ENCODE results near the gene PRKCA.
"Not testable (repeated sequence)": the region's sequence is repeated elsewhere in the genome, so short reads cannot be mapped to it uniquely, and the experiment has no call there.

Gene PRKCA
- total RNA-seq: 91.8 to 110 reads per million in 2 experiments

DNA sequence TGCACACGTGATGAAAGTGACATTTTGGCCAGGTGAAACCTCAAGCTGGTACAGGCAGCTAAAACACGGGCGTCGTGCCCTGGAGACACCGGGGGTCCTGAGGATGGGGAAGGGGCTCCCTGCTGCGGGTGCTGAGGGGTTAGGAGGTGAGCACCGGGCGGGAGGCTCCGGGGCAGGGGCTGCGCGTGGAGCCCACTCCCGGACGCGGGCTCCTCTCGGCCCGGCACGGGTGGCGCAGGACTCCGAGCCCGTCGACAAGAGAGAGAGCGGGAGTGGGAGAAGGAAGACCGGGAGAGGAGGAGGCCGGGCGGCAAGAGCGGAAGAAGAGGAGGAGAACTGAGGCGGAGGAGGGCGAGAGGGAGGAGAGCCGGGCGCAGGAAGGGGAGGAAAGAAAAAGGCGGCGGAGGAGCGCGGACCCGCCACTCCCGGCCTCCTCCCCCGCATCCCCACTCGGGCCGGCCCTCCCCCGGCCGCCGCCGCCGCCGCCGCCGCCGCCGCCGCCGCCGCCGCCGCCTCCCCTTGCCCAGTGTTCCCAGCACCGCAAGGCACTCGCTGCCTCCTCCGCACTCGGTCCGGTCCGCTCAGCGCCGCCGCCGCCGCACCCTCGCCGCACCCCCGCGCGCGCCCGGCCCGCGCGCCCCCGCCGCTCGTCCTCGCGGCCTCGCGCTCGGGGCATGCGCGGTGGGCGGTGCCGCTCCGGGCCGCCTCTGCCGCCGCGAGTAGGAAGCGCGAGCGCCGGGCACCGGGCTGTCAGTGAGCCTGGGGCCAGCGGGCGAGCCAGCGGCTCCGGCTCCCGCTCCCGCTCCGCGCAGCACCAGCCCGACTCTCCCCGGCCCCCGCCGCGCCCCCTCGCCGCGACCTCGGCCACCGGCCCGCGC is at the start of gene PRKCA:
TSS of gene PRKCA (plus strand) at position 750 of the 878 bp plus-strand sequence.
- peak; percentile 61 for DNase-seq (ENCODE audit: low read depth)

DNA sequence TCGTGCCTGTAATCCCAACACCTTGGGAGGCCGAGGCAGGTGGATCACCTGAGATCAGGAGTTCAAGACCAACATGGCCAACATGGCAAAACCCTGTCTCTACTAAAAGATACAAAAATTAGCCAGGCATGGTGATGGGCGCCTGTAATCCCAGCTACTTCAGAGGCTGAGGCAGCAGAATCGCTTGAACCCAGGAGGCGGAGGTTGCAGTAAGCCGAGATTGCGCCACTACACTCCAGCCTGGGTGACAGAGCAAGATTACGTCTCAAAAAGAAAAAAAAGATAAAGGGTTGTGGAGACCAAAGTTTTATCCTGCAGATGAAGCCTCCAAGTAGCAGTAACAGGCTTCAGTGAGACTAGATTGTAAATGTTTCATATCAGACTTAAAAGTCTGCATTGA is 49.0 kb upstream of the PRKCA start:
- not testable (repeated sequence) for DNase-seq (ENCODE audit: low read depth)

DNA sequence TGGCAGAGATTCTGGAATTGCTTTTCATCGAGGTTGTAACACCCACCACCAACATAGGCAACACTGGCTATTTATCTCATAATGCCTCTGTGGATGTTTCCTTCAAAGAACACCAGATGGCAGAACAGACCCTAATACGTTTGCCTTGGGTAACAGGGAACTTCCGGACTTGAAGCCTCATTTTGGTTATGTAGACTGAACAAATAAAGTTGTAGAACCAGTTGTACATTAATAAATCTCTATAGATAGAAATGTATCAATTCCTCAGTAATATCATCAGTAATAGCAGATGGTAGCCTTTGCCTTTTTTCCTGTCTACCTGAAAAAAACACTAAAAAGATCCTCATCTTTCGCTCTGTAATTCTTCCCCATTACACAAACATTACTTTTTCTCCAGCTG is 47.3 kb upstream of the PRKCA start:
- DNase-seq (ENCODE audit: low read depth): peak; percentile 10

DNA sequence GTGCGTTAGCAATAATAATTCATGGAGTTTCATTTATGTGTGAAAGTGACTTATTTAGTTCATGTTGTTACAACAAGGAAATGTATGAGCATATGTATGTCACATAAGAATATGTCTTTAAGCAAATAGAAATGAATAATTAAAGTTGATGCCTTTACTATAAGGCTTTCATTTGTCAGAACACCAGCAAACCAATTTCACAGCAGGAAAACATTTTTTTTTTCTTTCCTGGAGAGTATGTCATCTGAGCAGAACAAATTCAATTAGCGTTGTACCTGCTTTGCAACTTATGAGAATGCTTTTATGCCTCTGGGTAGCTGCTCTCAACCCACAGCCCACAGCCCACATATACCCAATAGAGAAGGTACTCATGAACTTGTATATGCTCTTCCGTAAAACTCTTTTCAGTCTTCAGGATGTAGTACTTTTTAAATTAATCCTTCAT is 46.9 kb upstream of the PRKCA start:
- no peak for DNase-seq (ENCODE audit: low read depth)

DNA sequence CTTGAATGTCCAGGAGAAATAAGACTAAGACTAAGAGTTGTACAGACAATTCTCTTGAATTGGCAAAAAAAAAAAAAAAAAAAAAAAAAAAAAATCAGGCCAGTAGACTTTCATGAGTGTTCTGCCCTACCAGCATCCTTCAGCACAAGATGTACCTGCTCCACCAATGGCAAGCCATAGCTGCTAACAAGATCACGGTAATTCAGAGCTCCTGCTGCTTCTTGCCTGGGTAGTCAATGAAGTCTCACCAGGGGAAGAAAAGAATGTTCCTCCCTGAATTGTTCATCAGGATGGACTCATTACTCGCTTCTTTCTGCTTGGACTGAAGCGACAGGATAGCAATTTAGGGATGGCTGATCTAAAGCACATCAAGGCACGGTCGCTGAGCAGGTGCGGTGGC is 42.1 kb upstream of the PRKCA start:
- no peak for DNase-seq (ENCODE audit: low read depth)

DNA sequence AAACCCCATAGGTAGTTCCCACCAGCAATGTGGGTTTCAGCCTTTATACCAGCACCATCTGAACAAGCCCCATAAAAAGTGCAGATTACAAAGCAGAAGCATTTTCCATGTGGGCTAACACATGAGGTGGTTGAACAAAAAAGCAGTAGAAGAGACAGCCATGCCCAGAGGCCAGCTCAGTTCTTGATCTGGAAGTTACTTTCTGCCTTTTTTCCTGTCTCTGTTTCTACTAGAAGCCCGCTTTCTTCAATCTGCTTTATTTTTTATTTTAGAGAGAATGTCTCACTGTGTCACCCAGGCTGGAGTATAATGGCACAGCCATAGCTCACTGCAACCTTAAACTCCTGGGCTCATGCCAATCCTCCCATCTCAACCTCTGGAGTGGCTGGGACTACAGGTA is 41.7 kb upstream of the PRKCA start:
- DNase-seq (ENCODE audit: low read depth): no peak

DNA sequence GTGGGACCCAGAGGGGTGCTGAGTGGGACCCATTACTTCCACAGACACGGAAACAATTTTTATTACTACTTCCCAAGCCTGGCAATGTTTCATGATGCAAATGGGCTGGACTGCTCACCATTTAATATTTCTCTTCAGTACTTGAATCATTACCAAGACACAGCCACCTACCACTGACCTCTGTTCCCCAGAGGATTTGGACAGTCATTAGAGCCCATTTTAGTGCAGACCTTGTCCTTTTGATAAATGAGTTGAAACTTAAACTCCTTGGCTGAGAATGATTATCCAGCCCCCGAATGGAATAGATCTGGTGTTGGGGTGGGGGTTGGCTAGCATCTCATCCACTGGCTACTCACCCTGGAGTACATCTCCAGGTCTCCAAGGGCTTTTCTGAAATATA is 39.6 kb upstream of the PRKCA start:
- no peak for DNase-seq (ENCODE audit: low read depth)

DNA sequence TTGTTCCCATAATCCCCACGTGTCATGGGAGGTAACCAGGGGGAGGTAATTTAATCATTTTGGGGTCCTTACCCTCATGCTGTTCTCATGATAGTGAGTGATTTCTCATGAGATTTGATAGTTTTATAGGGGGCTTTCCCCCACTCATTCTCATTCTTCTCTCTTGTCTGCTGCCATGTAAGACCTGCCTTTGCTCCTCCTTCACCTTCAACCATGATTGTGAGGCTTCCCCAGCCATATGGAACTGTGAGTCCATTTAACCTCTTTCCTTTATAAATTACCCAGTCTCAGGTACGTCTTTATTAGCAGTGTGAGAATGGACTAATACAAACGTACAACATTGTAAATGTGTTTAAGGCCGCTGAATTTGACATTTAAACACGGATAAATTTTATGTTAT is 37.7 kb upstream of the PRKCA start:
- DNase-seq (ENCODE audit: low read depth): no peak

DNA sequence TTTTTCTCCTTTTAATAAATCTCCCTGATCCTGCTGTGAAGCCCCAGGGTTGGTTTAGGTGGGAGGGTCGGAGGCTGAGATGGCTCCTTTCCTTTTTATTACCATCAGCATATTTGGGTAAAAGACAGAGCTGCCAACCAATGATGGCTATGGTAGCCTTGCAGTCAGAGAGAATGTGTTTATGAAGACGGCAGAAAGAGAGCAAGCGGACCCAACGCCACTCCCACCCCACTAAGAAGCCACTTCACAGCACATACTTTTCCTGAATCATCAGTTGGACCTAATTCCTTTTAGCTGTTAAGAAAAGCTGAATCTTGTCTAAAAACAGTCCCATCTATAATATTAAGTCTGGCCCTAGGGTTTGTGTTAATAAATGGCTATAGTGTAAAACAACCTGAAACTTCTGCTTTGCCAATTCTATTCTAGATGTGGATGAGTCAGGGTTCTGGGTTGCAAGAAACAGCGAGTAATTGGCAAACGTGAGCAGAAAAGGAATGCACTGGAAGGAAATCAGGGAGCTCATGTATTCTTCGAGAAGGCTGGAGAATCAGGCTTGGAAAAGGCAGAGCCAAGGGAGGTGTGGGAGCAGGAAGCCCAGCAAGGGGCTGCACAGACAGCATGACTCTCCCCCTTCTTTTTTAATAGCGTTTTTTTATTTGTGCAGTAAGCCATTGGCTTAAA is 34.0 kb upstream of the PRKCA start:
- DNase-seq (ENCODE audit: low read depth): no peak

DNA sequence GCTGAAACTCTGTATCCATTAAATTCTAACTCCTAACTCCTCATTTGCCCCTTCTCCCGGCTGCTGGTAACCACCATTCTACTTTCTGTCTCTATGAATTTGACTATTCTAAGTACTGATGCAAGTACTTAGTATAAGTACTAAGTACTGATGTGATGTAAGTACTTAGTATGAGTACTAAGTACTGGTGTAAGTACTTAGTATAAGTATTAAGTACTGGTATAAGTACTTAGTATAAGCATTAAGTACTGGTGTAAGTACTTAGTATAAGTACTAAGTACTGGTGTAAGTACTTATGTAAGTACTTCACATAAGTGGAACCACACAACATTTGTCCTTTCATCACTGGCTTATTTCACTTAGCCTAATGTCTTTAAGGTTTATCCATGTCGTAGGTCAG is 32.3 kb upstream of the PRKCA start:
- DNase-seq (ENCODE audit: low read depth): no peak

DNA sequence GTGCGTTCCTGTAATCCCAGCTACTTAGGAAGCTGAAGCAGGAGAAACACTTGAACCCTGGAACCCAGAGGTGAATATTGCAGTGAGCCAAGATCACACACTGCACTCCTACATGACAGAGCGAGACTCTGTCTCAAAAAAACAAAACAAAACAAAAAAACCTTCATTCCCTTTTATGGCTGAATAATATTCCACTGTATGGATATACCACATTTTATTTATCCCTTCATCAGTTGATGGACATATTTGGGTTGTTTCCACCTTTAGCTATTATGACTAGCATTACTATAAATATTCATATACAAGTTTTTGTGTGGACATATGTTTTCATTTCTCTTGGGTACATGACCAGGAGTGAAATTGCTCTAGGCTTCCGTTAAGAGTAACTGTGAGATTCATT is 30.9 kb upstream of the PRKCA start:
- no peak for DNase-seq (ENCODE audit: low read depth)

DNA sequence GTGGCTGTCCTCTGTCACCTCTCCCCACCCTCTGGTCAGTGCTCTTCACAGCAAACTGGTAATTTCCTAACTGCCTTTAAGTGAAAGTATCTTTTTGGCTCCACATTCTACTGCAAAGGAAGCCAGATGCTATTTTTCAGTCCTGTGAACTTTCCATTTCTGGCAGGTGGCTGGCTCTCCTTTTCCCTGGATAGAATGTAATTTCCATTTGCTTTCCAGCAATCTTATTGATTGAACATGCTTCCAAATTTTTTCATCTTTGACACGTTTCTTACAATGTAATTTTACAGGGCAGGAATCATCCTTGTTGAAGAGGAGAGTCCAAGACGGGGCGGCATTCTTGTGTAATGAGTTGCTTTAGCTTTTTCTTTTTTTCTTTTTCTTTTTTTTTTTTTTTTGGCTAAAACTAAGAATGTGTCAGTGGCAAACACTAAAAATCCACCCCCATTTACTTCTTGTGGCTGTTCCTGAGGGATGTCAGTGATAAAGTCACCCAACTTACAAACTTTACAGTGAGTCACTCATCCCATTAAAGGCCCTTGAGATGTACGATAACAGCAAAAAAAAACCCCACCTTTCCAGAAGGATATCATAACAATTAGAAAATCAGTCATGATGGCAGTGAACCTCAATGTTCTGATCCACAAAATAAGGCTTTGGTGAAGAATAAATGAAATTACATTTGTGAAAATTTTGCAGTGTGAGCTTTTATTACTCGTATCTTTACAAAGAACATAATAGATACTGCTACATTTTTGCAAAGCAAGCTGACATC is 29.4 kb upstream of the PRKCA start:
- no peak for DNase-seq (ENCODE audit: low read depth)

DNA sequence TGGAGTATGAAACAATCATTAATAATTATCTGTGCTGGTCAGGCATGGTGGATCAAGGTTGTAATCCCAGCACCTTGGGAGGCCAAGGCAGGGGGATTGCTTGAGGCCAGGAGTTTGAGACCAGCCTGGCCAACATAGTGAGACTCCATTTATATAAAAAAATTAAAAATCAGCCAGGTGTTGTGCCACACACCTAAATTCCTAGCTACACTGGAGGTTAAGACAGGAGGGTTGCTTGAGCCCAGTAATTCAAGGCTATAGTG is 28.9 kb upstream of the PRKCA start:
- DNase-seq (ENCODE audit: low read depth): no peak

DNA sequence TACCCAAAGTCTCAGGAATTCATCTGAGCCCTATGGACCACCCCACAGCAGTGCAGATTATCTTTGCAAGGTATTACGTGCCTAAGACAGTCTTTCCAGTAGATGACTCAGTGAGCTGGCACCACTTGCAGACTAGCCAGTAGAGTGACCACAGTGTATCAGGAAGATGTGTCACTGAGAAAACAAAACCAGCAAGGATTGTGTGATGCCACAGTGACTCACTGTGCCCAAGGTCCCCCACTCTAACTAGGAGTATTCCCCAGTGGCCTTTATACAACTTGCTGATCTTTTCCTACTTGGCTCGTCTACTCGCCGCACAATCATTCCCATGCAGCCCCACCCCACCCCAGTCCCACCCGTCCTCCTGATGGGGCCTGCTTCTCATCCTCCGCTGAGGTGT is 26.8 kb upstream of the PRKCA start:
- DNase-seq (ENCODE audit: low read depth): no peak

DNA sequence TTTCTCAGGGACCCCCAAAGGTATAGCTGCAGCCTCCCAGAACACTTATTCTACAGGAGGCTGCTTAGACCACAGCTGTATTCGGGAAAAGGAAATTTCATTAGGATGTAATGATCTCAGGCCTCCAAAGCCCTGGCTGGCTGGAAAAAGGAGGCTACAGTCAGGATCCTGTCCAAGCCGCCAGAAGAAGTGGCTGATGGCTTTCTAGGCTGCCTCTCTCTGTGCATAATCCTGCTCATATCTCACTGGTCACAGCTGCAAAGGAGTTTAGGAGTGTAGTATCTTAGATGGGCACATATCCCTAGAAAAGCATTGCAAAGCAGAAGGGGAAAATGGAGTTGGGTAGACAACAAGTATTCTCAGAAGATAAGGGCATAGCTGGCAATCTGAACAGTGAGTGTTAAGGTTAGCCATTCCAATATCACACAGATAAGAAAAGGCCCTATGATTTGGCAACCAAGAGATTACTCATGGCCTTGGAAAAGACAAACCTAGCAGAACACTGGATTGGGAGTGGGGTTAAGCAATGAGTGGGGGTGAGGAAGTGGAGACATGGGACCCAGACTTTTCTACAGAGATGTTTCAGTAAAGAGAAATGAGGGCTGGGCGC is 26.0 kb upstream of the PRKCA start:
- DNase-seq (ENCODE audit: low read depth): no peak

DNA sequence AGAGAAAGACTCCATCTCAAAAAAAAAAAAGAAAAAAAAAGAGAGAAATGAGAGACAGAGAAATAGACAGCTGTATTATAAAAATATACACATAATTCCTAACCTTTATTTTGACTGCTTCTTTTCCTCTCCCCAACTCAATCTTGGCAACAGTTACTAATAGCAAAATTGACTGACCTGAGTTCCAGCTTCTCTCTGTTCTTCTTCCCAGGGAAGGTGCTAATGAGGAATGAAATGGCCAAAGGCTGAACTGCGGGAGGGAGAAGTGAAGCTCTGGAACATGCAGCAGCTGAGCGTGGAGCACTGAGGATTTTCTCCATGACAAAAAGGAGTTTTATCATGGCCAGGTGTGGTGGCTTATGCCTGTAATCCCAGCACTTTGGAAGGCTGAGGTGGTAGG is 25.2 kb upstream of the PRKCA start:
- no peak for DNase-seq (ENCODE audit: low read depth)

DNA sequence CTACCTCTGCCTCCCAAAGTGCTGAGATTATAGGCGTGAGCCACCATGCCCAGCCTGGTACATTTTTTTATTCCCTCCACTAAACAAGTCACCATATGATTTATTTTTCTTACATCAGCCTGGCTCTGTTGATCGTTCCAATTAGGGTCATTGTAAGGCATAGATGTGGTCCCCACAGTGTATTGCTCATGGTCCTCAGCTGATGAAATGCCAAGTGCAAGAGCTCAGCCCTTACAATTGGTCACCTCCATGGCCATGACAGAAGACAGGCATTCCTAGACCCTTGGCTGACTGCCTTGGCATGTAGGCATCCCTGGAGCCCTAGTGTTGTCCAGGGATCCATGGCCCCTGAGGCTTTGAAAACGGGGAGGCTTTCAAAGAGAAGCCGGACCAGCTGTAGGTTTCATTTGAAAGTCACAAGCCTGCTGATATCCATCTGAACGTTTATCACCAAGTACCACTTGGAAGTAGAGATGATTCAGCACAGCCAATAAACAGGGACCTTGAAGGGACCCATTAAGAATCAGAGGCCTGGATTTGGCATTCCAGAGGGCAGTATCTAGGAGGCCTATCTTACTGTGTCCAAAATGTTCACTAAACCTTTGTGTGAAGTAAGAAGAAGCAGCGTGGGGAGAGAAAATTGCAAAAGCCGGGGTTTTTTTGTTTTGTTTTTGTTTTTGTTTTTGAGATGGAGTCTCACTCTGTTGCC is 20.6 kb upstream of the PRKCA start:
- DNase-seq (ENCODE audit: low read depth): no peak

DNA sequence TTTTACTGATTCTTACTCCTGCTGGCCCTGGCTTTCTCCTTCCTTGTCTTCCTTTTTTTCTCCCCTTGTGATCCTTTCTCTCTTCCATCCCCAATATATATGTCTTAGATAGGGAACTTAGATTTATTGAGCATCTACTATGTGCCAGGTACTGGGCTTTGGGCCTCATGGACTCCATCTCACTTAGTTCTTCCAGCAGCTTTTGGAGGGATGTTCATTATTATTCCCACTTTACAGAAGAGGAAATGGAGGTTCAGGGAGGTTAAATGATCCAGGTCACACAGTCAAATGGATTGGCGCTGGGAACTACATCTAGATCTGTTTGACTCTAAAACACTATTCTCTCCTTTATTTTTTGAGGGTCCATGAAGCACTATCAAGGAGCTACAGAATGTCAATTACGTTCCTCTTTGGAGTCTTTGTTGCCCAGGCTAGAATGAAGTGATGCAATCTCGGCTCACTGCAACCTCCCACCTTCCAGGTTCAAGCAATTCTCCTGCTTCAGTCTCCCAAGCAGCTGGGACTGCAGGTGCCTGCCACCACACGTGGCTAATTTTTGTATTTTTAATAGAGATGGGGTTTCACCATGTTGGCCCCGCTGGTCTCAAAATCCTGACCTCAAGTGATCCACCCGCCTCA is 19.0 kb upstream of the PRKCA start:
- no peak for DNase-seq (ENCODE audit: low read depth)

DNA sequence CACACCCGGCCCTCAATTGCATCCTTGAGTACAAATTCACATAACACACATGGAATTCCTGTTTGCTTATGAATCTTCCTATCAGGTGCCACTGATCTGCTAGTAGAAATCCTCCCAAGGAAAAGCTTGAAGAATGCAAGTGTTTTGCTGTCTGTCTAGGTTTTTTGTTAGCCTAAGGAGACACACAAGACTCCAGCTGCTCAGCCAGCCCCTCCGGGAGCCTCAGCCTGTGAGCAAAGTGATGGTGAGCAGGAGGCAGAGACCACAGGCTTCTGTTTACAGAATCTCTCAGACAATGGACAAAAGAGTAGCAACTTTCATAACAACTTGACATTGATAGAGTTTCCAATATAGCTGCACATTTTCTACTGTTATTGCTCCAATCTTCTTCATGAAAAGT is 18.4 kb upstream of the PRKCA start:
- DNase-seq (ENCODE audit: low read depth): no peak

DNA sequence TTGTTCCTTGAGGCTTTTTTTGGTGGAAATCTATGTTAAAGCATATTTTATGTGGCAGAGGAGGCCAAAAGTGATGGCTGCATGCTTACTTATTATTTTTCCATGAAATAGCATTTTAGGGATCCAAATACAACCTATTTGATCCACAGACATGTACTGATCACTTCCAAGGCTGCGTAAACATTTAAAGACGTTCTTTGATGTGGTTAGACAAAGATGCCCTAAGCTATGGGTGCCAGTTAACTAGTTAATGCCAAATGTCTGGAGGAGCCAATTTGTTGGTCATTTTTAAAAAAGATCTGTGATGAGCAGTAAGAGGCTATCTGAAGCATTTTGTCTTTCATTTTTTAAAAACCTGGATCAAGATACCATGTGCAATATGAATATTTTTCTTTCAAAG is 17.3 kb upstream of the PRKCA start:
- no peak for DNase-seq (ENCODE audit: low read depth)

DNA sequence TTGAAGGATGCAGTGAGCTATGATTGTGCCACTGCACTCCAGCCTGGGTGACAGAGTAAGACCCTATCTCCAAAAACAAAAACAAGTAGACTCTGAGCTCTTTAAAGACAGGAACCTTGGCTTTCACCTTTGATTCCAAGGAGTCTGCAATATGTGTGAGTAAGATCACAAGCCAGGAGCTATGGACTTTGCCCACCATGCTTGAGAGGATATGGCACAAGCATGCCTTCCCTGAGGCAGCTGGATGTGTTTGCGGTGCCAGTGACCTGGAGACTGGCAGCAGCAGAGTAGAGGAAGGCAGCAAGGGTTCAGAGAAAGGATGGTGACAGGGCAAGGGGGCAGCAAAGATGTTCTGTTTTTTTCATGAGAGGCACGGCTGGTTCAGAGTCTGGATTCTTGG is 14.5 kb upstream of the PRKCA start:
- DNase-seq (ENCODE audit: low read depth): no peak
